ENCODE measurements around the gene OR11L1. TPM values are rescaled to one million over a fixed set of nuclear protein-coding genes. Genes with fewer than 3 reads are reported as not detected.
A peak's percentile ranks its signal among the peaks of the same experiment; 100 is the strongest.

The OR11L1 gene
- not detected for total RNA-seq

DNA sequence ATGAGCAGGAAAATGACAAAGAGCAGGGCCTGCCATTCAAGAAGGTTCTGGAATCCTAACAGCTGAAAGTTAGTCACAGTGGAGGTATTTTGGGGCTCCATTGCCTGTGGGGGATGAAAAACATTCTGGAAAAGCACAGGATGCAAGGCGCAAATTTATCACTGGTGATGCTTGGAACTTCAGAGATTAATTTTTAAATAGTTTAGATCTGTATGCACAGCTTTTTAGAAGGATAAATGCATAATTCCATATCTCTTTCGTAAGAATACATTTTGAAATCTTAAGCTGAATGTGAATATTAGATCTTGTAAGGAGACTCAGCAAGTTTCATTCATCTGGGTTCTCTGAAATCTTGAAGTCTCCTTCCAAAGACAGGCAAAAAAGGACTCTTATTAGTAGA is at the start of gene OR11L1:
Gene OR11L1 (minus strand): TSS at position 101 of the 400 bp plus-strand sequence. CDS start 0 bp downstream, at position 101.
- DNase-seq (ENCODE audit: low spot score in 2 of 2), result no peak
- ATAC-seq, result no peak
- no peaks in the 10 kb centered on the region for H3K36me3 Mint-ChIP-seq

DNA sequence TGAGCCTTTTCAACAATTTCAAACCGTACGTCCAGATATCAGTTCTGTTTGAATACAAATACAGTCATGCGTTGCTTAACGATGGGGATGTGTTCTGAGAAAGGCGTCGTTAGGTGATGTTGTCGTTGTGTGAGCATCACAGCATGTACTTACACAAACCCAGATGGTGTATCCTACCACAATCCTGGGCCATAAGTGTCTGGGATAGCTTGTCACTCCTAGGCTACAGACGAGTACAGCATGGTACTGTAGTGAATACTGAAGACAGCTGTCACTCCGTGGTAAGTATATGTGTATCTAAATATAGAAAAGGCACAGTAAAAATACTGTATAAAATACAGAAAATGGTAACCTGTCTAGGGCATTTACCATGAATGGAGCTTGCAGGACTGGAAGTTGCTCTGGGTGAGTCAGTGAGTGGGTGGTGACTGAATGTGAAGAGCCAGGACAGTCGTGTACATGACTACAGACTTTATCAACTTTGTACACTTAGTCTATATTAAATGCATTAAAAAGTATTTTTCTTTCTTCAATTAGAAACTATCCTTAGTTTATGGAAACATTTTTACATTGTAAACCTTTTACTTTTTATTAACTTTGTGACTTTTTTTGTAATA is 43.2 kb upstream of the OR11L1 start:
- DNase-seq (ENCODE audit: low spot score in 2 of 2), result no peak
- Mint-ChIP-seq H3K9me3 (no peaks in the 10 kb centered on the region), H3K27ac (no peak overlapping the region), H3K36me3 (no peaks in the 10 kb centered on the region)
- ATAC-seq, result no peak

More for the DNA sequence above, at the start of gene OR11L1:
- H3K27ac Mint-ChIP-seq, result no peak within 1 kb of the TSS
- no peaks in the 10 kb centered on the region for H3K9me3 Mint-ChIP-seq

DNA sequence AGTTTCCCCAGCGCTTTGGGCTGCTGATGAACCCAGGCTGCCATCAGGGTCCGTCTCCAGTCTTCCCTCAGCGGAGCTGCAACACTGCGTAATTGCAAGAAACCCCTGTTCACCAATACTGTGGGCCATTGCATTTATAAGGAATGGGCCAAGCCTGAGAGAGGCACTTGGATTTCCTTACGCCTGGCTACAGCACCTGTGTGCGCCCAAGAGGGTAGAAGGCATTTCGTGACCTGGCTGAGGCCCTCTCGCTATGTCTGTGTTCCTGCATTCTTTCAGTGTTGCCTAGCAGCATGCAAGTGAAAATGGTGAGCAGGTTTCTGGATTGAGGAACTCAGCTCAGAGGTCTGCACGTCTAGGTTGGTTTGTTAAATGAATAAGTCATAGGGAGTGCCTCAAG is 41.6 kb upstream of the OR11L1 start:
- no peaks in the 10 kb centered on the region for H3K36me3 Mint-ChIP-seq
- H3K9me3 Mint-ChIP-seq, result no peaks in the 10 kb centered on the region
- ATAC-seq, result no peak
- H3K27ac Mint-ChIP-seq, result no peak overlapping the region
- no peak for DNase-seq (ENCODE audit: low spot score in 2 of 2)

DNA sequence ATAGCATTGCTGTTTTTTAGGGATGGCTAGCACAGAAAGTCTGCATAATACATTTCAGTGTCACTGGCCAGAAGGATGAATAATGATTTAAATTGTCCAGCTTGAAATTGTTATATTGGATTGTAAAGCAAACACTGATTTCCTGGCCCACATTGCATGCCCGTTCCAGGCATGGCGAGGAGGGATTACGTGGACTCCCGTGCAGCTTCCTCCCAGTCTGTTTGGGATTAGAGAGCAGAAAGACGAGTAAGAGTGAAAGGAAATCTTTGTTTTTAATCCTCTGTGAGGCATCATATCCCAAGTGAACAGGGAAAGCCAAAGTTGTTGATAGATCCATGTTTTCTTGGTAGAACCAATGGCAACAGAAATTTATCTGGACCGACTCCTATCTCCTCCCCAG is 23.7 kb upstream of the OR11L1 start:
- no peak overlapping the region for H3K27ac Mint-ChIP-seq
- peaks cover 7 to 8% of the 10 kb centered on the region in 2 donors for H3K9me3 Mint-ChIP-seq
- H3K36me3 Mint-ChIP-seq, result no peaks in the 10 kb centered on the region
- ATAC-seq (no peak), DNase-seq (ENCODE audit: low spot score in 2 of 2) (no peak)

DNA sequence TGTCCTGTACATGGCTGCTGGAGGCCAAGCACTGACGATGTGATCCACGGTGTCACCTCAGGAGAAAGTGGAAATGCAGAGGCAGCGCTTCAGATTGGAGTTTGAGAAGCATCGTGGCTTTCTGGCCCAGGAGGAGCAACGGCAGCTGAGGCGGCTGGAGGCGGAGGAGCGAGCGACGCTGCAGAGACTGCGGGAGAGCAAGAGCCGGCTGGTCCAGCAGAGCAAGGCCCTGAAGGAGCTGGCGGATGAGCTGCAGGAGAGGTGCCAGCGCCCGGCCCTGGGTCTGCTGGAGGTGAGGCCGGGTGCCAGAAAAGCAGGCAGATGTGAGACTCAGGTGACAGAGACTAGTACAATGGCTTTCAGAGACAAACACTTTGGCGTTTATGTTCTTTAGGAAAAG is 22.9 kb upstream of the OR11L1 start:
- H3K9me3 Mint-ChIP-seq, result peaks cover 4% of the 10 kb centered on the region in 2 donors
- H3K27ac Mint-ChIP-seq, result no peak overlapping the region
- ATAC-seq (no peak), DNase-seq (ENCODE audit: low spot score in 2 of 2) (no peak)
- H3K36me3 Mint-ChIP-seq, result no peaks in the 10 kb centered on the region

GRCh38 chr1:247862756-247863155 is 21.1 kb upstream of the OR11L1 start:
- DNase-seq (ENCODE audit: low spot score in 2 of 2), result no peak
- H3K27ac Mint-ChIP-seq, result no peak overlapping the region
- peaks cover 0 to 4% of the 10 kb centered on the region in 2 donors for H3K36me3 Mint-ChIP-seq
- H3K9me3 Mint-ChIP-seq, result no peaks in the 10 kb centered on the region
- no peak for ATAC-seq

GRCh38 chr1:247857985-247858619 is 16.4 kb upstream of the OR11L1 start:
- no peak for ATAC-seq
- Mint-ChIP-seq H3K9me3 (no peaks in the 10 kb centered on the region), H3K27ac (no peak overlapping the region), H3K36me3 (peaks cover 0 to 10% of the 10 kb centered on the region in 2 donors)
- no peak for DNase-seq (ENCODE audit: low spot score in 2 of 2)

DNA sequence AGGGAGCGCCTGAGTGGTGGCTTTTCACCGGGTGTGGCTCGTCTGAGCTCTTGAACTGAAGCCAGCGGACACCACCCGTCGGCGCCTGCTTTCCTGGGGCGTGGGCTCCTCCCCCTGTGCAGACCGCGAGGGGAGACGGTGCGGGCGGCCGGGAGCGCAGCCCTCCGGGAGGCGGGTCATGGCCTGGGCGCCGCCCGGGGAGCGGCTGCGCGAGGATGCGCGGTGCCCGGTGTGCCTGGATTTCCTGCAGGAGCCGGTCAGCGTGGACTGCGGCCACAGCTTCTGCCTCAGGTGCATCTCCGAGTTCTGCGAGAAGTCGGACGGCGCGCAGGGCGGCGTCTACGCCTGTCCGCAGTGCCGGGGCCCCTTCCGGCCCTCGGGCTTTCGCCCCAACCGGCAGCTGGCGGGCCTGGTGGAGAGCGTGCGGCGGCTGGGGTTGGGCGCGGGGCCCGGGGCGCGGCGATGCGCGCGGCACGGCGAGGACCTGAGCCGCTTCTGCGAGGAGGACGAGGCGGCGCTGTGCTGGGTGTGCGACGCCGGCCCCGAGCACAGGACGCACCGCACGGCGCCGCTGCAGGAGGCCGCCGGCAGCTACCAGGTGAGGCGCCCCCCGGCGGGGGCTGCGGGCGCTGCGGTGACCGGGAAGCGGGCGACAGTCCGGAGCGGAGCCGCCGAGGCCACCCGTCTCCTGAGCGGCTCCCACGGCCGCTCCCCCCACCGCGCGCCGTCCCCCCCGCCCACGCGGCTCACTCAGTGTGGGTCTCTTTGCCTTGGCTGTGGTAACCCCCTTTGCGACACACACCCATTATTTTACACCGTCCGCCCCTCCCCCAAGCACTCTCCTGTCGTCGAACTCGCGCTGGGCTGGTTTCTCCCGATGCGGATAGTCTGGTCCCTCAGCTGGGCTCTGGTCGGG is 15.6 kb upstream of the OR11L1 start, which contains the start of gene TRIM58:
Gene TRIM58 (plus strand): TSS at position 119 of the 916 bp plus-strand sequence. CDS start 60 bp downstream, at position 179.
- ATAC-seq (peak; percentile 56 to 90), DNase-seq (ENCODE audit: low spot score in 2 of 2) (peak in 1 of 2 donors; percentile 56)
- H3K36me3 Mint-ChIP-seq, result peaks cover 0 to 10% of the 10 kb centered on the region in 2 donors
- H3K27ac Mint-ChIP-seq, result no peak within 1 kb of the TSS
- no peaks in the 10 kb centered on the region for H3K9me3 Mint-ChIP-seq

DNA sequence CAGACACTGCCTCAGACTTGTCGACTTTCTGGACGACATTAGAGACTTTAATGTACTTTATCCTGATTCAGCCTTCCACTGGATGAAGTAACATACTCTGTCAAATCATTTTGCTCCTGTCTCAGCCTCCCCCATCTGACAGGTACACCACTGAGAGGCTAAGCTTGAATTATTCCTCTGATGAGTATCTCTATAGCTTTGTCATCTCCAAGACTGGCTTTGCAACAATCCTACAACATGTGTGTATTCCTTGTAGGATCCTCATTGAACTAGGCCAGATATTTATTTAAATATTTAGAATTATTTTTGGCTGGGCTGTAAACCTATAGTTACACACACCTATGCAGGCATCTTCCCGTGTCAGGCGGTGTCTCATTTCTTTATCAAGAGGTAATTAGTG is 14.2 kb upstream of the OR11L1 start:
- Mint-ChIP-seq H3K9me3 (no peaks in the 10 kb centered on the region), H3K36me3 (peaks cover 0 to 10% of the 10 kb centered on the region in 2 donors), H3K27ac (no peak overlapping the region)
- DNase-seq (ENCODE audit: low spot score in 2 of 2), result no peak
- ATAC-seq, result no peak

- no peak for ATAC-seq
- H3K36me3 Mint-ChIP-seq, result peaks cover 0 to 10% of the 10 kb centered on the region in 2 donors
- no peak for DNase-seq (ENCODE audit: low spot score in 2 of 2)
- H3K9me3 Mint-ChIP-seq, result no peaks in the 10 kb centered on the region
- H3K27ac Mint-ChIP-seq, result no peak overlapping the region
Measured at GRCh38 chr1:247854899-247855545, 13.3 kb upstream of the OR11L1 start.

- DNase-seq (ENCODE audit: low spot score in 2 of 2), result no peak
- Mint-ChIP-seq H3K27ac (no peak overlapping the region), H3K36me3 (no peaks in the 10 kb centered on the region), H3K9me3 (no peaks in the 10 kb centered on the region)
- no peak for ATAC-seq
Measured at GRCh38 chr1:247849616-247850015, 7.9 kb upstream of the OR11L1 start.

GRCh38 chr1:247848346-247848745 is 6.7 kb upstream of the OR11L1 start:
- H3K9me3 Mint-ChIP-seq, result no peaks in the 10 kb centered on the region
- ATAC-seq (no peak), DNase-seq (ENCODE audit: low spot score in 2 of 2) (no peak)
- no peak overlapping the region for H3K27ac Mint-ChIP-seq
- H3K36me3 Mint-ChIP-seq, result no peaks in the 10 kb centered on the region

DNA sequence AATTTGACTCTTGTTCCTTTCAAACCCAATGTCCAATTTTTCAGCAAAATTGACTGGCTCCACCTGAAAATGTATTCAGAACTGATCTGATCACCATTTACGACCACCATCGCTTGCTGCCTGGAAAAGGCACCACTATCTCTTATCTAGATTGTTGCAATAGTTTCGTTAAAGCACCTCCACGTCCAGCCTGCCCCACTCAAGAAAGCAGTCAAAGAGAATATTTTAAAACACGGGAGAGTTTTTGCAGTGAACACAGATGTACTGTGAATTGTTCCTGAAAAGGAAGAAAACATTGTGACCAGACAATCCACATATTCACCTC is 4.0 kb upstream of the OR11L1 start:
- H3K9me3 Mint-ChIP-seq, result no peaks in the 10 kb centered on the region
- no peaks in the 10 kb centered on the region for H3K36me3 Mint-ChIP-seq
- H3K27ac Mint-ChIP-seq, result no peak overlapping the region
- no peak for ATAC-seq
- DNase-seq (ENCODE audit: low spot score in 2 of 2), result no peak

DNA sequence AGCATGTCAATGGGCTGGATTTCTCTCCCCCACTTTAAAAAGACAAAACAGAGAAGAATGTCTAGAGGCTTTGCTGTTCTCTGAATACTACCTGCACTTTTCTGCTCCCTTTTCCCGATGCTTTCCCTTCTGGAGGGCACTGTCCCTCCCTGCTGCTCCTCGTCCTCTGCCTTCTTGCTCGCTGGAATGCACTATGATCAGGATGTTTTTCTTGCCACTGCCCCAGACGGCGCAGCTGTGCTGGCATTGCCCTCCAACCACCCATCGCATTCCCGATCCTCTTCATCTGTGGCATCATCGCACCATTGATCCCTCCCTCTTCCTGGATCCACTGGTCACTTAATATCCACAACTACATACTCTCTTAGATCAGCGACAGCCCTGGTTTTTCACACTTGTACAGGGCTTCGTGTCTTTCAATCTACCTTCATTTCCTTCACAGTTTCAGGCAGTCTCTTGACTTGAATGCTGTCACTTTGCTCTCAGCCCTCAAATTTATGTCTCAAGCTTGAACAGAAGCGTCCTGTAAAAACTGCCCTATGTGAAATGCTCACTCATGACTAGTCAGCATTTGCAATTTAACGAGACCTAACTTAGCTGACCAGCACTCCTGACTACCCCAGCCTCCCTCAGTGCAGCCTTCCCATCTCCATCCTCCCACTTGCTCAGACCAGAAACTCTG is 3.5 kb upstream of the OR11L1 start:
- ATAC-seq, result no peak
- Mint-ChIP-seq H3K36me3 (no peaks in the 10 kb centered on the region), H3K27ac (no peak overlapping the region), H3K9me3 (no peaks in the 10 kb centered on the region)
- no peak for DNase-seq (ENCODE audit: low spot score in 2 of 2)

DNA sequence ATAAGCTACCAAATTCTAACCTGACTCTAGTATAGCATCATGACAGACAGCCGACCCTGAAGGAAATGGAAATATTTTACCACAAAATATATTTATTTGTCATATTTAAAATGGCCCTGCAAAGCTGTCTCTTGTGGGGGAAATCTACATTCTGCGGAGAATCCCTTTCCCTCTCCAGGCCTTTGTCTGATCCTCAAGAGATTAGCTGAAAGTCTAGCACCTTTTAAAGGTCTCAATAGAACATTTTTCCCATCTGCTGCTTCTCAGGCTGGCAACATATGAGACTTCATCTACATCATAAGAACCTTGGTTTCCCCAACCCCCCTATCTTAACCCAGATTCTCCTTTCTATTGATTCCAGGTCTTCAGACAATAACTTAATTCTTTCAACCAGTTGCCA is 1.7 kb upstream of the OR11L1 start:
- ATAC-seq (no peak), DNase-seq (ENCODE audit: low spot score in 2 of 2) (no peak)
- H3K9me3 Mint-ChIP-seq, result no peaks in the 10 kb centered on the region
- no peak overlapping the region for H3K27ac Mint-ChIP-seq
- no peaks in the 10 kb centered on the region for H3K36me3 Mint-ChIP-seq

DNA sequence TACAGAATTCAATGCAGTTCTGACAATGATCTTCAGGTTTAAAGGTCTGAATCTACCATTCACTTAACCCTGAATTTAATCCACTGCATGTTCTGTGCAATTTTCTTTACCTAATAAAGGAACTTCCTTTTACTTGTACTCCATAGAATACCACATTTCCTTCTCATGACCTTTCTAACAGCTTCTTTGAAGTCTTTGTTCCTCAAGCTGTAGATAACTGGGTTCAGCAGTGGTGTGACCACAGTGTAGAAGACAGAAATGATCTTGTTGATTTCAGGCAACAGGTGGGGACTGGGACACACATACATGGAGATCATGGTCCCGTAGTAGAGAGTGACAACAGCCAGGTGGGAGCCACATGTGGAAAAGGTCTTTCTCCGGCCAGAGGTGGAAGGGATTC is 878 bp downstream of the OR11L1 start:
- ATAC-seq, result no peak

More for the DNA sequence above, 878 bp downstream of the OR11L1 start:
- Mint-ChIP-seq H3K27ac (no peak overlapping the region), H3K9me3 (no peaks in the 10 kb centered on the region), H3K36me3 (no peaks in the 10 kb centered on the region)
- no peak for DNase-seq (ENCODE audit: low spot score in 2 of 2)
